GM12873 (cell line): ENCODE data around the gene KCNJ8.

Experiments
- CTCF ChIP-seq: IDR thresholded peaks from 2 replicates; pipeline ENCODE4 v1.5.1; 2012; ENCODE audit warnings: low read depth, mild to moderate bottlenecking, moderate library complexity, low read length, control low read depth; ENCODE audit not compliant: insufficient read depth; ENCODE audit errors: missing control alignments

KCNJ8 gene

GRCh38 chr12:21718944-21719650 lies 55.4 kb downstream of the KCNJ8 start:
- no peak for TF ChIP-seq CTCF

- TF ChIP-seq CTCF, result no peak
Observed at GRCh38 chr12:21718403-21718802, 56.1 kb downstream of the KCNJ8 start.

GRCh38 chr12:21717767-21718166 lies 56.7 kb downstream of the KCNJ8 start:
- no peak for TF ChIP-seq CTCF

- no peak for TF ChIP-seq CTCF
Observed at GRCh38 chr12:21715386-21715785, 59.1 kb downstream of the KCNJ8 start.
